Stomach (tissue), 9 donors: ENCODE results near the gene KRT14. TPM values are rescaled to one million over a fixed set of nuclear protein-coding genes. Genes with fewer than 3 reads are reported as not detected.
"Not testable (repeated sequence)": the region's sequence is repeated elsewhere in the genome, so short reads cannot be mapped to it uniquely, and the experiment has no call there.

Experiments
- DNase-seq, 2 donors: peaks; one replicate each; pipeline versions ENCODE4 v3.0.0 to v3.0.0-alpha.2; 2013 to 2019
- H3K27ac ChIP-seq, 5 donors: fragments of 200-600 bp in 4 of 5; sonication (generic) in 4 of 5; one replicate each; pipeline ENCODE4 v1.5.1; 2013 to 2019; ENCODE audit warnings: mild to moderate bottlenecking in 1 of 5, moderate library complexity in 1 of 5
- H3K27me3 ChIP-seq, 3 donors: fragments of 200-600 bp; sonication (generic); one replicate each; pipeline ENCODE4 v1.5.1; 2017 to 2019; ENCODE audit warnings: mixed run types in 1 of 3
- H3K36me3 ChIP-seq, 4 donors: fragments of 200-600 bp; sonication (generic); 1 replicate in 3 of 4; 2 replicates in 1 of 4; pipeline ENCODE4 v1.5.1; 2016 to 2019
- H3K4me1 ChIP-seq, 4 donors: fragments of 200-600 bp; sonication (generic); one replicate each; pipeline ENCODE4 v1.5.1; 2016 to 2019
- H3K4me3 ChIP-seq, 4 donors: fragments of 200-600 bp; sonication (generic) in 3 of 4; one replicate each; pipeline ENCODE4 v1.5.1; 2016 to 2019; ENCODE audit warnings: mild to moderate bottlenecking in 1 of 4
- H3K9me3 ChIP-seq, 4 donors: fragments of 200-600 bp; sonication (generic); one replicate each; pipeline ENCODE4 v1.5.1; 2016 to 2019
- EP300 ChIP-seq: sonication (generic); formaldehyde crosslinking; IDR thresholded peaks from one replicate; pipeline ENCODE4 v1.6.1; 2017; ENCODE audit warnings: antibody characterized with exemption
- POLR2A ChIP-seq, 4 donors: fragments of 450-650 bp; IDR thresholded peaks; one replicate each; pipeline ENCODE4 v1.6.1; 2016; ENCODE audit warnings: antibody characterized with exemption in 4 of 4, control low read depth in 2 of 4, mild to moderate bottlenecking in 1 of 4, moderate library complexity in 1 of 4
- POLR2AphosphoS5 ChIP-seq, 3 donors: sonication (generic); formaldehyde crosslinking; IDR thresholded peaks; one replicate each; pipeline ENCODE4 v1.6.1; 2016; ENCODE audit warnings: antibody characterized with exemption in 3 of 3
- WGBS, 5 donors: extraction: QIAGEN DNeasy Blood & Tissue Kit in 3 of 5; methylation state at CpG; one replicate each; pipeline versions ENCODE4 v1.1.5 to v1.1.7; 2013 to 2018; 5-methylcytosine and 5-hydroxymethylcytosine counted together
- intact Hi-C: fragments of 100-400 bp; cut with DNase I; formaldehyde crosslinking; loops from one replicate; pipeline ENCODE4 v1.15.1; 2023; ENCODE audit warnings: low total_unique reads
- polyA plus RNA-seq, 3 donors: library from polyadenylated mRNA; stranded (reverse); fragments of 200-250 nt; gene quantifications; one replicate each; pipeline ENCODE4 v1.2.3, GENCODE V29; 2013
- total RNA-seq, 5 donors: library from RNA; depleted of rRNA; stranded (reverse); fragments of >200 nt; gene quantifications; one replicate each; pipeline versions ENCODE4 v1.1.0 to v1.2.3, GENCODE V29; 2014 to 2016
- TF ChIP-seq, protein P1 (sequence below), 7 experiments: fragments of 450-650 bp in 4 of 7; fragments of 200-600 bp in 3 of 7; sonication (generic) in 3 of 7; IDR thresholded peaks; one replicate each; pipeline ENCODE4 v1.5.1; 2016 to 2019; ENCODE audit warnings: antibody characterized with exemption in 7 of 7, control low read depth in 2 of 7, mild to moderate bottlenecking in 1 of 7
- donor health status: healthy with polysubstance abuse.
- donor health status: Bipolar disorder and iron deficiency.
- donor health status: healthy.

The KRT14 gene
- total and polyA plus RNA-seq, 8 donors, result 1.3 to 164 (median 2.4) TPM; not detected in 5

DNA sequence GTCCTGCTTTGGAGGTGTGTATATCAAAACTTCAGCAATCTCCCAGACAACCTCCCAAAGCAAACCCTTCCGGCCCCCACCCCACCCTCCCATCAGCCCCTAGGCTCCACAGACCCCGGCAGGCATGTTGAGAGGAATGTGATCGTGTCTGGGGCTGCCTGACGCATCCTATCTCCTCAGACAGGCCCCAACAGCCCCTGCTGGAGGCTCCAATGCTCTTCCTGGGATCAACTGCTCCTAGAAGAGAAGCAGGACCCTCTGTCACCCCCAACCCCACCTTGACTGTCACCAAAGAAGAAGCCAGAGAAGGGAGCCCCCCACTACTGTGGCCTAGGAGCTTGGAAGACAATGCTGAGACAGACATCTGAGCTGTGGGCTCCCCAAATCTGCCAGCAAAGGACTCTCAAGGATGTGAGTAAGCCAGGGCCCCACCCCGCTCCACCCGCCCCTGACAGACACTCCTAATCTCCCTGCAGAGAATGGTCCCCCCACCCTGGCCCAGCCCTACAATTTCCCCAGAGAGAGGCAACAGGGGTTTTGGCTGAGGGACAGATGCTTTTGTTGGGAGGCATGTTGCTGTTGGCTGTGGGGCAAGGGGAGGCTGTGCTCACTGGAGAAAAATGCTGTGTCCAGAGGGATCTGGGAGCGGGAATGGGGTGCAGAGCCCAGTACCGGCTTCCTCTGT is 1.6 kb upstream of the KRT14 start:
- intact Hi-C loops, result no loop called here
- DNase-seq, result no peak
- H3K4me3 ChIP-seq, result no peak overlapping the region
- TF ChIP-seq POLR2AphosphoS5 (IDR thresholded peaks at IDR 0.05) (no peak), POLR2A (IDR thresholded peaks at IDR 0.05) (no peak), EP300 (no peak)
- TF ChIP-seq, protein P1, sequence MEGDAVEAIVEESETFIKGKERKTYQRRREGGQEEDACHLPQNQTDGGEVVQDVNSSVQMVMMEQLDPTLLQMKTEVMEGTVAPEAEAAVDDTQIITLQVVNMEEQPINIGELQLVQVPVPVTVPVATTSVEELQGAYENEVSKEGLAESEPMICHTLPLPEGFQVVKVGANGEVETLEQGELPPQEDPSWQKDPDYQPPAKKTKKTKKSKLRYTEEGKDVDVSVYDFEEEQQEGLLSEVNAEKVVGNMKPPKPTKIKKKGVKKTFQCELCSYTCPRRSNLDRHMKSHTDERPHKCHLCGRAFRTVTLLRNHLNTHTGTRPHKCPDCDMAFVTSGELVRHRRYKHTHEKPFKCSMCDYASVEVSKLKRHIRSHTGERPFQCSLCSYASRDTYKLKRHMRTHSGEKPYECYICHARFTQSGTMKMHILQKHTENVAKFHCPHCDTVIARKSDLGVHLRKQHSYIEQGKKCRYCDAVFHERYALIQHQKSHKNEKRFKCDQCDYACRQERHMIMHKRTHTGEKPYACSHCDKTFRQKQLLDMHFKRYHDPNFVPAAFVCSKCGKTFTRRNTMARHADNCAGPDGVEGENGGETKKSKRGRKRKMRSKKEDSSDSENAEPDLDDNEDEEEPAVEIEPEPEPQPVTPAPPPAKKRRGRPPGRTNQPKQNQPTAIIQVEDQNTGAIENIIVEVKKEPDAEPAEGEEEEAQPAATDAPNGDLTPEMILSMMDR (IDR thresholded peaks at IDR 0.05), result no peak
- peaks cover 0 to 33% (median 0%) of the 10 kb centered on the region in 3 donors for H3K27me3 ChIP-seq
- no peaks in the 10 kb centered on the region for H3K9me3 ChIP-seq
- H3K27ac ChIP-seq, result no peak overlapping the region
- 61 to 78% (median 68%) methylated on average over 4 to 8 of the region's 8 CpGs for WGBS, 5 donors
- no peaks in the 10 kb centered on the region for H3K4me1 ChIP-seq
- H3K36me3 ChIP-seq, result no peaks in the 10 kb centered on the region

DNA sequence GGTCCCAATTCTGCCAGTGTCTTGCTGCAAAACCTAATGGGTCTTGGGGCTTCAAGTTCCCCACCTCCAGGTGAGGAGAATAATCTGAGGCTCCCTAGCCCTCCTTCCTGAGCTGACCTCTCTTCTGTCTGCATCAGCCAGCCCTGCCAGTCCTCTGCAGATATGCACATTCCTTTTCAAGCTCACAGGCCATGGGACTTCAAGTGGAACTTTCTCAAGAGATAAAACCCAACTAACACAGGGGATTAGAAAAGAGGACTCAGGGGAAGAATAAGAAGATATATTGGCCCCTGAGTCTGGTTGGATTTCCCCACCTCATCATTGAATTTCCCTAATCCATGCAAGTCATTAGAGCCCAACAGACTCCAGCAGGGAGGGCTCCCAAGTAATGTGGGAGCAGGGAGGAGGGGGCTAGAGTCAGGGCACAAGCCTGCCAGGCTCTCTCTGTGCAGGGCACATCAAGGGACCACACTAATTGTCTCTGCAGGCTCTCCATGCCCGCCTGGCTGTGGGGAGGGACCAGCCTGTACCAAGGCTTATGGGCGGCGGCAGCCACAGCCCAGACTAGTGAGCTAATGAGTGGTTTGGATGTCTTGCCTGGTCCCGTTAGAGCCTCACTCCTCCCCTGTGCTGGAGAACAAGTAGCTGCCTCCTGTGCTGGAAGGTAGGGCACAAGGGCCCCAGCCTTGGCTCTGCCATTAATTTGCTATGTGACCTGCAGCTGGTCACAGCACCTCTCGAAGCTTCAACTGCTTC is 1.2 kb downstream of the KRT14 start:
- H3K4me1 ChIP-seq, result no peaks in the 10 kb centered on the region
- 65 to 80% (median 77%) methylated on average over 5 of the region's 5 CpGs for WGBS, 5 donors
- intact Hi-C loops, result no loop called here
- TF ChIP-seq POLR2A (IDR thresholded peaks at IDR 0.05), result no peak
- no peak for TF ChIP-seq POLR2AphosphoS5 (IDR thresholded peaks at IDR 0.05)
- TF ChIP-seq EP300, result no peak
- TF ChIP-seq, protein P1 (IDR thresholded peaks at IDR 0.05), result no peak
- H3K36me3 ChIP-seq, result no peaks in the 10 kb centered on the region
- no peaks in the 10 kb centered on the region for H3K9me3 ChIP-seq
- DNase-seq, result no peak
- peaks cover 0 to 21% (median 0%) of the 10 kb centered on the region in 3 donors for H3K27me3 ChIP-seq
- H3K4me3 ChIP-seq, result no peak overlapping the region
- no peak overlapping the region for H3K27ac ChIP-seq

DNA sequence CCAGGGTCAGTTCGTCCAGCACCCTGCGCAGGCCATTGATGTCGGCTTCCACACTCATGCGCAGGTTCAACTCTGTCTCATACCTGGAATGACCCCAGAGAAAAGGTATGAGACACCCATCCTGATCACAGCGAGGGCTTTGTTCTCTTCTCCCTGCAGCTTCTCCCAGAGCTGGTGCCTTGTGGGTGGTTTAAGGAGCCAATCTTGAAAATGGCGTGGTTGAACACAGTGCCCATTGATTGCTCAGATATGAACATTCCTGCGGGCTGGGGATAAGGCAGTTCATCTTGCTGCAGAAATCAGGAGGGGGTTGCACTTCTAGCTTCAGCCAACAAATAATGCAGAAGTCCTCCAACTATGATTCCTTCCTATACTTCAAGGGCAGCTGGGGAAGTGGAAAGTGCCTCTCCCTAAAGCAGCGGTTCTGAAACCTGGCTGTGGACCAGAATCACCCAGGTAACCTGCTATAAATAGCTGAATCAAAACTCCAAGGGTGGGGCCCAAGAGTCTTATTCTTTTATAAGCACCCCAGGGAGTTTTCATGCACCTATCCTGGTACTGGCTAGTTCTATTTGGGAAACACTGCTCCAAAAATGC is 2.3 kb downstream of the KRT14 start:
- H3K4me1 ChIP-seq, DNase-seq, intact Hi-C loops, H3K27ac ChIP-seq, H3K36me3 ChIP-seq, H3K9me3 ChIP-seq, H3K4me3 ChIP-seq: not testable (repeated sequence)
- WGBS, 5 donors, result 69 to 77% (median 70%) methylated on average over 8 of the region's 8 CpGs
- H3K27me3 ChIP-seq, result peaks cover 0 to 25% (median 0%) of the 10 kb centered on the region in 3 donors

DNA sequence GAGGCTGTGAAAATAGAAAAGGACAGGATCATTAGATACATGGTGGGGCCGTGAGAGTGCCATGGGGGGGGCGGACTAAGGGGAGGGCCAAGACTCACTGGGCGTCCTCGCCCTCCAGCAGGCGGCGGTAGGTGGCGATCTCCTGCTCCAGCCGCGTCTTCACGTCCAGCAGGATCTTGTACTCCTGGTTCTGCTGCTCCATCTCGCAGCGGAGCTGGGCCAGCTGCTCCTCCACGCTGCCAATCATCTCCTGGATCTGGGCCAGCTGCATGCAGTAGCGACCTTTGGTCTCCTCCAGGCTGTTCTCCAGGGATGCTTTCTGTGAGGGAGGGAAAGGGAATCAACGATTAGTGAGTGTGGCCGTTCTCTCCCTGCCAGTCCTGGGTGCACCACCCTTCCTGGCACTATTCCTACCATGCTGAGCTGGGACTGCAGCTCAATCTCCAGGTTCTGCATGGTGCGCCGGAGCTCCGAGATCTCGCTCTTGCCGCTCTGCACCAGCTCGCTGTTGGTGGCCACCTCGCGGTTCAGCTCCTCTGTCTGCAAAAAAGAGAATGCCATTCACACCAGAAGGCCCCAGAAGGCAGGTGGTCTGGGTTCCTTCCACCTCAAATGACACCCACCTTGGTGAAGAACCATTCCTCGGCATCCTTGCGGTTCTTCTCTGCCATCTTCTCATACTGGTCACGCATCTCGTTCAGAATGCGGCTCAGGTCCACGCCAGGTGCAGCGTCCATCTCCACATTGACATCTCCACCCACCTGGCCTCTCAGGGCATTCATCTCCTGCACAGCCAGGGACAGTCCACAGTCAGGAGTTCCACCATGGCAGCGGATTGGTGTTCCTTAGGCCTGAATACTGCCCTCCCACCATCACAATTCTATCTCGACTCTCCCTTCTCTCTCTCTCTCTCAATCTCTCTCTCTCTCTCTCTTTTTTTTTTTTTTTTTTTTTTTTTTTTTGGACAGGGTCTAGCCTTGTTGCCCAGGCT is 3.3 kb downstream of the KRT14 start:
- 64 to 84% (median 74%) methylated on average over 25 to 33 of the region's 33 CpGs for WGBS, 5 donors
- no peaks in the 10 kb centered on the region for H3K36me3 ChIP-seq
- H3K4me1 ChIP-seq, result no peaks in the 10 kb centered on the region
- no peaks in the 10 kb centered on the region for H3K9me3 ChIP-seq
- peak; percentile 26 to 30 for DNase-seq
- peaks cover 0 to 27% (median 0%) of the 10 kb centered on the region in 3 donors for H3K27me3 ChIP-seq
- no peak overlapping the region for H3K27ac ChIP-seq
- intact Hi-C loops, result no loop called here
- no peak for TF ChIP-seq POLR2A (IDR thresholded peaks at IDR 0.05)
- TF ChIP-seq POLR2AphosphoS5 (IDR thresholded peaks at IDR 0.05), result no peak
- TF ChIP-seq, protein P1 (IDR thresholded peaks at IDR 0.05), result no peak
- TF ChIP-seq EP300, result no peak
- H3K4me3 ChIP-seq, result no peak overlapping the region

DNA sequence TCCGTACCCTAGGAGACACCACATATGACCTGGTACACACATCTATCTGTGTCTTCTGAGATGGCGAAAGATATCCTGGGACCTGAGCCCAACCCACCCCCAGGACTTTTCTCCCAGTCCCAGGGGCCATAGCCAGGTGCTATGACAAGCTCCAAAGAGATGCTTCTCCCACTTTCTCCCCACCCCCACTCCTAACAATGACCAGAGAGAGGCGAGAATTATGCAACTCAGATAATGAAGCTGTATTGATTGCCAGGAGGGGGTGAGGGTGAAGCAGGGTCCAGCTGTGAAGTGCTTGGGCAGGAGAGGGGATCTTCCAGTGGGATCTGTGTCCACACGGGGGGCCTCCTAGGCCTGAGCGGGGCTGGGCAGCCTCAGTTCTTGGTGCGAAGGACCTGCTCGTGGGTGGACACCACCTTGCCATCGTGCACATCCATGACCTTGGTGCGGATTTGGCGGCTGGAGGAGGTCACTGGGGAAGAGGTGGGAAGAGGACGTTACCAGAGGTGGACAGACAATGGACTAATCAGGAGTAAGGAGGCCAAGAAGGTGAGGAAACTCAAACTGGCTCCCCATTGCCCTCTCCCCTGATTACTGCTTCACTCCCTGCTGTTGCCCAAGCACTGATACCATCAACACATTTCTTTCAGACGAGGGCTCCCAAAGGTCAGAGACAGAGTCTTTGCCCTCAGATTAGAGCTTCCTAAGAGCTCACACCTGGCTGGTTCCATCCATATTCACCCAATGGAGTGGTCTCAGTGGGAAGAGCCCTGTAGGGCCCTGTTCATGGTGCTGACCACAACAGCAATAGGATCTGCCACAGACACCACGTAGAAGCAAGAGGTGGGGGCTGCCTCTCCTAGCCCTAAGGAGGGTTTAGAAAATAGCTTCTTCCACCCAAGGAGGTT is 4.4 kb downstream of the KRT14 start:
- 79 to 88% (median 85%) methylated on average over 13 of the region's 13 CpGs for WGBS, 5 donors
- H3K27ac ChIP-seq, H3K4me3 ChIP-seq, H3K9me3 ChIP-seq, H3K36me3 ChIP-seq, H3K4me1 ChIP-seq, intact Hi-C loops, DNase-seq: not testable (repeated sequence)
- peaks cover 0 to 38% (median under 1%) of the 10 kb centered on the region in 3 donors for H3K27me3 ChIP-seq
